GM21381 (cell line): ENCODE measurements around the gene BPIFA3.

Experiments used
- ATAC-seq: cut with Tn5 transposase; IDR thresholded peaks from one replicate; pipeline ENCODE4 v1.9.1; 2021; ENCODE audit warnings: mild to moderate bottlenecking, moderate library complexity; ENCODE audit not compliant: unreplicated experiment

The BPIFA3 gene

DNA sequence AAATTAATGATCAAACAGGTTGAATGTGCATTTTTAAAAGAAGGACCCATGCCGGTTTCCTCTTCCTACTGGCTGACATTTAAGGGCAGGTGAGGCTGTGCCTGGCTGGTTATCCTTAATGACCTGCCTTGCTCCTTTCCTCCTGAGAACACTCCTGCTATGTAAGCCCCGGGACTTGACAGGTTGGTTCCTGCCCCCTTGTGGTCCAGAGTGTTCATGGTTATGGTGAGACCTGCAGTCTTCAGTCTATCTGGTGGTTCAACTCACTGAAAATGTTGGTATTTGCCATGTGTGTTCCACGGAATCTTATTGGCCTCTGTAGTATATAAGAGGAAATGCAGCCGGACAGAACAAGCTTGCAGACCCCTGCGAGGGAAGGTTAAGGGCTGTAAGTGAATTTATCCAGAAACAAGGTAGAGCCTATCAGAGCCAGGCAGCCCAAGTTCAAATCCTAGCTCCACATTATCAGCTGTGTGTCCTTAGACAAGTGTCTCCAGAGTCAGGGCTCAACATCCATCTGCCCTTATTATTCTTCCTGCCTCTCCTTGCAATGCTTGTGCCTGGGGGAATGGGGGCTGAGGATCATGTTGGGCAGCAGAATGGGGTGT, 5.2 kb upstream of the BPIFA3 start:
- ATAC-seq, result no peak

DNA sequence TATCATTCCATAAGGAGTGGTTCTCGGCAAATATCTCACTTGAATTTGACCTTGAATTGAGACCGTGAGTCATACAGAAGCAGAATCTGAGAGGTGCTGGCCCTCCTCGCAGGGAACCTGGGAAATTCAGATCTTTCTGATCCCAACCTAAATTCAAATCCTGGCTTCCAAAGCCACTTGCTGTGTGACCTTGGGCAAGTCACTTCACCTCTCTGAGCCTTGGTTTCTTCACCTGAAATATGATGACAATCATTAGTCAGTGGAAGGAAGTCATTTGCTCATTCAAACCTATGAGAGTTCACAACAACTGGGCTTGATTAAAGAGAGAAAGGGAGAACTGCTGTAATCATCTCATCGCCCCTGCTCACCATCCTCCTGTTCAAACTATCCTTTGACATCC, 7.2 kb downstream of the BPIFA3 start:
- ATAC-seq, result no peak

DNA sequence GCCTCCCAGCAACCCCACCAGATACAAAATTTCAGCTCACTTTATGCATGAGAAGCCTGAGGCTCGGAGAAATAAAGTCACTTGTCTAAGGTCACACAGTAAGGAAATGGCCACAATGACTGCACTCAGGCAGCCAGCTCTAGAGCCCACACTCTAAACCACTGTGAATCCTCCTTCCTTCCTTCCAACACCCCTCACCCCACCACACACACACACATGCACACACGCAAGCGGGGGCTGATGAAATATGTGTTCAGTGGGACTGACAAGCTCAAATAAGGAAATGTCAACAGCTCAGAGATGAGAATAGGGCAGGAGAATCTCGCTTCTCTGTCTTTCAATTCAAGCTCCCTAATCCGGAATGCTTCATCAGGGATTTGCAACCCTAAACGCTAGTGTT, 12.7 kb downstream of the BPIFA3 start:
- no peak for ATAC-seq

DNA sequence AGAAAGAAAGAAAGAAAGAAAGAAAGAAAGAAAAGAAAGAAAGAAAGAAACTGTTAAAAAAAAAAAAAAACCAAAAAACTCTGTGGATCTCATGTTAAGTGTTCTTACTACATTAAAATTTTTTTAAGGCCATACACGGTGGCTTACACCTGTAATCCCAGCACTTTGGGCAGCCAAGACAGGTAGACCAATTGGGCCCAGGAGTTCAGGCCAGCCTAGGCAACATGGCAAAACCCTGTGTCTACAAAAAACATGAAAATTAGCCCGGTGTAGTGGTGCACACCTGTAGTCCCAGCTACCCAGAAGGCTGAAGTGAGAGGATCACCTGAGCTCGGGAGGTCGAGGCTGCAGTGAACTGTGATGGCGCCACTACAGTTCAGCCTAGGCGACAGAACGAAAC, 14.1 kb downstream of the BPIFA3 start:
- ATAC-seq, result no peak

DNA sequence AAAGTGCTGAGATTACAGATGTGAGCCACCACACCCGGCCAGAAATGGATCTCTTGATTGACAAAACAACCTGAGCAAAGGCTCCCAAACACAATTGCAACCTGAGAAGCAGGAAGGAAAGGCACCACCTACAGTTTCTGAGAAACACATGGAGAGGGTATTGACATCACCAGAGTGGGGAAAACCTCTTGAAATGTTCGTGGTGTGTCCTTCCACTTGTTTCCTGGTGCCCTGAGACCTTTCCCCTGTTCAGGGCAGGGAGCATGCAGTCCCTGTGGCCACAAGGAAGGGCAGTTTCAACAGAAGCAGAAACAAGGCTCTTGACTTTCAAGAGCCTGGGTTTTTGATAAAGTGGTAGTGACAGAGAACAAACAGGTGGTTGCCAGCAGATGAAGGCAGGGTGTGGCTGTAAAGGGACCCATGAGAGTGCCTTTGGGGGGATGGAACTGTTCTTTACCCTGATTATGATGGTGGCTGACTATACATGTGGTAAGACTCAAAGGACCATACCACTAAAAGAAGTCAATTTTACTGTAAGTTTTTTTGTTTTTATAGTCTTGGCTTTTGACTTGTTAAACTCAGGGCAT, 15.4 kb downstream of the BPIFA3 start:
- ATAC-seq, result no peak

DNA sequence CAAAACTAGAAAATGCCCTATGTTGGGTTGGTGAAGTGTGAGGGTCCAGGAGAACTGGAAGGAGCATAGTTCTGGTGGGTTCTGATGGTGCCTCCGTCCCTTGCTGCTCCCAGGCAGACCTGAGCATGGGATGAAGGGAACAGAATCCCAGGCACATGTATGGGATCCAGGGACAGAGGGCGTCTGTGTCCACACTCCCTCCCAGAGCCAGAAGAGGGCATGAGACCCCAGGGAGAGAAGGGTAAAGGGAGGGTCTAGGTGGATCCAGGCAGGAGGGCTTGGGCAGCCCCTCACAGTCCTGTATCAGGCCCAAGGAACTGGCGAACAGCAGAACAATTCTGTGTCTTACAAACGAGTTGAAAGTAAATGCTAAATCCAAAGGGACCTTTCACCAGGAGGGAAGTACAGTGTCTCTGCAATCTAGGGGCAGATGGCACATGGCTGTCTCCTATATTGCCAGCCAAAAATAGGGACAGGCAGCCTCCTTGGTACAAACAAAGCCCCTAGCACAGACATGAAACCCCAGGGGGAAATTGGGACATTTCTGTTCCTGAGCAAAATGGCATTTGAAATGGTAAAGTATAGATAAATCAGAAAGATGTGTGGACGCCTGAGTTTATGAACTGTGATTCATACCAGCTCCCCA, 16.1 kb downstream of the BPIFA3 start:
- no peak for ATAC-seq

DNA sequence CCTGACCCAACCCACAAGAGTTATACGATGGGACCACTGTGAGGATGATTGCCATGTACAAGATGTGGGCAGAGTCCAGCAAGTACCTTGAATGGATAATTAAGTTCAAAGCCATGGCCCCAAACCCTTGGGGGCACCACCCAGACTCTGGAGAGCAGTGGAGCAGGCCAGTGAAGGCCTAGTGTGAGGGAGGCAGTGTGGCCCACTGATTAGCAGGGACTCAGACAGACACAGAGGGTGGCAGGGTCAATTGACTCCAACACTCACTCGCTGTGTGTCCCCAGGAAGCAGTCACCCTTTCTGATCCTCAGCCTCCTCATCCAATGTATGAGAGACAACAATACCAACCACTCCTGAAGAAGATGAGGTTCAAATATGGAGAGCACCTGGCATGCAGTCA, 16.9 kb downstream of the BPIFA3 start:
- no peak for ATAC-seq

DNA sequence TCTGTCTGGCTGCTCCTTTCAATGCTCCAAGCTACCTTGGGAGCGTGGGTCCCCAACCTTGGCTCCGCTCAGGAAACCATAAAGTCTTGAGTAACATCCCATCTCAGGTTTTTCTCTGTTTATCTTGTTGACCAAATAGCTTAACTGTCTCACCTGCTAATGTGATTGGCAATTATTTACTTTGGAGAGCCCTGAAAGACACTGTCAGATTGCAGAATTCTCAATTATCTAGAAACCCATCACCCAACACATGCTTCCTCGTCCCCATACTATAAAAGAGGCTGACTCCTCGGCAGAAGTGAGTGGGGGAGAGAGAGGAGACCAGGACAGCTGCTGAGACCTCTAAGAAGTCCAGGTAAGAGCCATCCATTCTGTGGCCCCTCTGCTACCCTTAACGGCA, 18.5 kb downstream of the BPIFA3 start, which contains the start of gene BPIFA1:
Gene BPIFA1 (plus strand): TSS at position 301 of the 400 bp plus-strand sequence. CDS start 1,716 bp downstream, outside the sequence.
- ATAC-seq, result no peak

DNA sequence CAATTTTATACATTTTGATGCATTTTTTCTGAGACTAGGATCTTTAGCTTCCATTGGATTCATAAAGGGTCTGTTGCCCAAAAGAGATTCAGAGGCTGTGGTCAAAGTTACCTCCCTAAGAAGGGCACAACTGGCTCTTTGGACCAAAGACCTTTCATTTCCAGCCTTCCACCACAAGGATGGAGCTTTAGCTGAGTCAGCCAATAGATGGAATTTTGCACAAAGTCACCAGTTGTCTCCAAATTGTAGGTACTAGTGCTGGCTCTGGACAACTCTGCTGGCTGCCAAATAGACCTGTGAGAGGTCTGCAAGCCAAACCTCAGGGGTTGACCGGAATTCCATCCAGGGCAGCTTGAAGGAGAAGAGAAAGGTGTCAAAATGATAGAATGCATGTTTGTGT, 19.2 kb downstream of the BPIFA3 start:
- ATAC-seq, result no peak

DNA sequence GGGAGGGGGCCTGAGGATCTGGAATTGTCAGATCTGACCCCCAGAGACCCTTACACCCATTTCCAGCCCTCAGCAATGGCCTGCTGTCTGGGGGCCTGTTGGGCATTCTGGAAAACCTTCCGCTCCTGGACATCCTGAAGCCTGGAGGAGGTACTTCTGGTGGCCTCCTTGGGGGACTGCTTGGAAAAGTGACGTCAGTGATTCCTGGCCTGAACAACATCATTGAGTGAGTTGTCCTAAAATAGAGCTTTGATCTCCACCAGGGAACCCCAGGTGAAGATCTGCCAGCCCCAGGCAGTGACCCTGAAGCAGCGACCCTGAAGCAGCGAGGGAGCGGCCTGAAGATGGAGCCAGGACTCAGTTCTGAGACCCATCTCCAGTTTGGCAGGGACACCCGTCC, 20.8 kb downstream of the BPIFA3 start:
- ATAC-seq, result no peak

DNA sequence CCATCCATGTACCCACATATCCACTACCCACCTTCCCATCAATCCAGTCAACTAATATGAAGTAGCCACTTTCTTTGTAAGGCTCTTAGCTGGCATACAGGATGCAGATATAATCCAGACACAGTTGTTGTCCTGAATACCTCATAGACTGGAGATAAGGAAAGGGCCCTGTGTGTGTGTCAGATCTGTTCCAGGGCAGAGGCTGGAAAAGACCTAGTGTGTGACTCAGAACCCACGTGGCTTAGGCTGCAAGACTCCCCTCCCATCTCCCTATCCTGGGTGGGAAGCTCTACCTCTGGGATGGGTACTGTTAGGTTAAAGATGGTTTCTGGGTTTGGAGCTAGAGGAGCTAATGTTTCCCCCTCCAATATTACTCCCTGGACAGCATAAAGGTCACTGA, 22.3 kb downstream of the BPIFA3 start:
- no peak for ATAC-seq

DNA sequence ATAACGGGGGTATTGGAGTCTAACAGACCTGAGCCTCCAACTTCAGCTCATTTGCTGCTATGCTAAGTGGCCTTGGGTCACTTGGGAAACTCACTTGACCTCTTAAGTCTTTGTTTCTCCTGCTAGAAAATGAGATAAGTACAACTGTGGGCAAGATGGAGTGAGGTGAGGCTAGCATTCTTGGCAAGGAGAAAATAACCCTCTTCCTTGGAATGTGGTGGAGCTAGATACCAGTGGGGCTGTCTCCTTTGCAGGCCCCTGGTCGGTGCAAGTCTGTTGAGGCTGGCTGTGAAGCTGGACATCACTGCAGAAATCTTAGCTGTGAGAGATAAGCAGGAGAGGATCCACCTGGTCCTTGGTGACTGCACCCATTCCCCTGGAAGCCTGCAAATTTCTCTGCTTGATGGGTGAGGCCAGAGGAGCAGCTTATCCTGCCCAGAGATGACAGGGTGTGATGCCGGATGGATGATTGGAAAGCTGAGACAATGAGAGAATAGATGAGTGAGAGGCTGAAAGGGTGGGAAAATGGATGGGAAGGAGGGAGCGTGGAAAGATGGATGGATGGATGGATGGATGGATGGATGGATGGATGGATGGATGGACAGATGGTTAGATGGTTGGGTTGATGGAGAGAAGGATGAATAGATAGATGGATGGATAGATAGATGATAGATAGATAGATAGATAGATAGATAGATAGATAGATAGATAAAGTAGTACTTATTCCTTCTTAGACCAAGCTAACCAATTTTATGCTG, 23.0 kb downstream of the BPIFA3 start:
- ATAC-seq, result no peak

DNA sequence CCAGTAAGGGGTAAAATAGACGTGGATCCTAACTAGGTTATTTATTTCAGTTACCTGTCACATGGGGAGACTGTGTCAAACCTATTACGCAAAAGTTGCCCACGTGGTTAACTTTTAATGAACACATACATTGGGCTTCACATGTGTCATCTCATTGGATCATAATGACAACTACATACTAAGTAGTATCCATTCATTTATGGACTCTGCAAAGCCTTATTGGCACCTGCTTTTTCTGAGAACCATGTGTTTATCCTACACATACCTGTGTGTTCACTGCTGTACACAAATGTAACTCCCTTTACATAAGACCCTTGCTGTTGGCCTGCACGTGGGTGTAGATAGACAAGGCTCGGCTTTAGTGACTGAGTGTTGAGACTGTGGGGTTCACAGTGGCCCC, 23.8 kb downstream of the BPIFA3 start:
- ATAC-seq, result no peak

DNA sequence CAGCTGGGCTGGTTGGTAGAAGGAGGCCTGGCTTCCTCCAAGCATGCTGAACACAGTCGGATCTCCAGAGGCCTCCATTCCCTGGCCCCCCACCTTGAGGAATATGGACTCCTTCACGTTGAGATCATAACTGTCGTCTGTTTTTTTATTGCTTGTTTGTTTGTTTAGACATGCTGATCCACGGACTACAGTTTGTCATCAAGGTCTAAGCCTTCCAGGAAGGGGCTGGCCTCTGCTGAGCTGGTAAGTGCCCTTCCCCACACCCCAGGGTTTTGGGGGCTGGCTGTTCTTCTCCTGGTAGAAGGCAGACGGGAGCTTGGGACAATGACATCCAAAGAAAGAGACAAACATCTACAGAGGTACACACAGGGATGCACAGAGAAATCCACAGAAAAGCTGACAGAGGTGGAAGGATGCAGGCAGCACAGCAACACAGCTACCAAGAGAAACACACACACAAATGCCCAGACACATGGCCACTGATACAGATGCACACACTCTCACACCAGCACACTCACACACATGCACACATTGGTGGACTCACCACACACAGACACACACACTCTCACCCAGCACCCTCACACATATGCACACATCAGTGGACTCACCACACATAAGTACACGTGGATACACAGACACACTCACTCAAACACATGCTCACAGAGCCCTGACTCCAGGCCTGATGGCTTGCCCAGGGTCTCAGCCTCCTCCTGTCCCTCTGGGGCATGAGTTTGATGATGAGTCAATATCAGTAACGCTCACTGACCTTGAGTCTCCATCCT, 25.4 kb downstream of the BPIFA3 start:
- no peak for ATAC-seq

DNA sequence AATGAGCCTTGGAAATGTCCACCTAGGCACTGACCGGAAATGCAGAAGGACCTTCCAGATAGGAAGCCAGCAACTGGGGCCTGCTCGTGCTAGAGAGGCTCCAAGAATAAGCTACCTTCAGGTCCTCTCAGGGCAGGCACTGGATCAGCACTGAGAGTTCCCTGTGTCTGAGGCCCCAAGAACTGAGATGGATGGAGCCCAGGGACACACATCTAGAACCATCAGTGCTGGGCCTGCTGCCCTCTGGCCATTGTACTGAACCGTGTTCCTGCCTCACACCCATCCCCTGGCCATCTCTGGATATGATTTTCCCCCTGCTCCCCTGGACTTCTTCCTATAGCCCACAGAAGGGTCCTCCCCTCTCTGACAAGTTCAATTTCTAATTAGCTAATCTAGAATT, 28.9 kb downstream of the BPIFA3 start:
- ATAC-seq, result no peak

DNA sequence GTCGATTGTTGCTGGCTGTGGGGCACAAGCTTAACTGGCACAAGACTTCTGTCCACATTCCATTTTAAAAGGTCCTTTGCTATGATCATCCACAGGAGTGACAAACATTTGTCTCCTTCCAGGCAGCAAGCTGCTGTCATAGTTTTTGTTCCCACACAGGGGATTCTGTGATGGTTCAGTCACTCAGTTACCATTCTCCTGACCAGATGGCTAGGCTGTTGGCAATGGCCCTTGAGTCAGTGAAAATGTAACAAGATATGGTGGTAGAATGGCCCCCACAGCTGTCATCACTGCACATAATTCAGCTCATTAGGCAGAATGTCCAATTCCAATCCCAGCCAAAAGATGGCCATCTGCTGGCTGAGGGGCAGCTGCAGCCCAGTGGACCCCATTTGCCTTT, 32.3 kb downstream of the BPIFA3 start:
- ATAC-seq, result no peak

DNA sequence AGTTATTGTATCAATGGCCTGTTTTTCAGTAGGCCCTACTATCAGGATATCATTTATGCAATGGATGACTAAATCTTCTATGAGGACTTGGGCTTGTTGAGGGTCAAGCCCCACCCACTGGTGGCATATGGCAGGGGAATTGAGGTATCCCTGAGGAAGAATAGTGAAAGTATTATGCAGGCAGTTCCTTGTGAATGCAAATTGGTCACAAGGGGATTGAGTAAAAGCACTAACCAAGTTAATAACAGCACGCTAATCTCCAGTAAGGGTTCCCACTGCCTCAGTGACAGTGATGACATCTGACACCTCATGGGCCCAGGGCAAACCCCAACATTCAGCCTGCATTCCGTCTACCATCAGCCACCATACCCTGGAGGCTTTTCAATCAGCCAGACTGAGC, 33.5 kb downstream of the BPIFA3 start:
- no peak for ATAC-seq

DNA sequence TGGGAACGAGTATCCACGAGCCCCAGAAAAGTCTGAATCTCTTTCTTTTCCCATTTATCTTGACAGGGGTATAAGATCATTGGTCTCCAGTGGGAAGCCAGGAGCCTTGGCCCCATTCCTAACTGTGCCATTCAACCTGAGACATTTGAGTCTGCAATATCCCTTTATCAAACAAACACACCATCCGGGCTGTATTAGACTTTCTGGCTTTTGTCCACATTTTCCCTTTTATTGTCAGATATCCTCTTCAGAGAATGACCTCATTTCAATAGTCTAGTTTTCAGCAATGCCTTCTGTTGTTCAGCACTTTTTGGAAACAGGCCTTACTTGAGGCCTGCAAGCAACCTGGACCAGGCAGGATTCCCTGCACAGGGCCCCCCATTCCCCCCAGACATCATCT, 34.3 kb downstream of the BPIFA3 start:
- no peak for ATAC-seq

DNA sequence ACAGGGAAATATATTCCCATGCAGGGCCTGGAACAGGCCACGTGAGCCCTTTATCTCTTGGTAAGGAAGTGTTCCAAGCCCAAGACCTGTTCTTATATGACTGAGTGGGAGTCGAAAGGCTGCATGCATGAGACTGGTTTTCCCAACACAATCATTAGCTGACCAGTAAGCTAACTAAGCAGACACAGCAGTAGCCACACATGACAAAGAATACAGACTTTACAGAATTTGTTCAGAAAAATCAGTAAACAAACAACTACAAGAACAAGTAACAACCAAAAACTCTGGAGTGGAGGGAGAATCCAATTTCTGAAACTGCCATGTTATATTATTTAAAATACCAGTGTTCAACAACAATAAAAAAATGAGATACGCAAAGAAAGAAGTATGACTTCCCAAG, 35.3 kb downstream of the BPIFA3 start:
- no peak for ATAC-seq

DNA sequence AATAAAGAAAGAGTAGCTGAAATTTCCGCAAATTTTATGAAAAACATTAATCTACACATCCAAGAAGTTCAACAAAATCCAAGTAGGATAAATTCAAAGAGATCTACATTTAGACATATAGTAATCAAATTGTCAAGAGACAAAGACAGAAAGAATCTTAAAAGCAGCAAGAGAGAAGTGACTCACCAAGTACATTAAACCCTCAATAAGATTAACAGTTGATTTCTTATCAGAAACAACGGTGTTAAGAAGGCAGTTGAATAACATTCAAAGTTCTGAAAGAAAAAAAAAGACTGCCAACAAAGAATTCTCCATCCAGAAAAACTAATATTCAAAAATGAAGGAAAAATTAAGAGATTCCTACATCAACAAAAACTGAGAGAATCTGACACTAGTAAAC, 37.9 kb downstream of the BPIFA3 start:
- ATAC-seq, result no peak

DNA sequence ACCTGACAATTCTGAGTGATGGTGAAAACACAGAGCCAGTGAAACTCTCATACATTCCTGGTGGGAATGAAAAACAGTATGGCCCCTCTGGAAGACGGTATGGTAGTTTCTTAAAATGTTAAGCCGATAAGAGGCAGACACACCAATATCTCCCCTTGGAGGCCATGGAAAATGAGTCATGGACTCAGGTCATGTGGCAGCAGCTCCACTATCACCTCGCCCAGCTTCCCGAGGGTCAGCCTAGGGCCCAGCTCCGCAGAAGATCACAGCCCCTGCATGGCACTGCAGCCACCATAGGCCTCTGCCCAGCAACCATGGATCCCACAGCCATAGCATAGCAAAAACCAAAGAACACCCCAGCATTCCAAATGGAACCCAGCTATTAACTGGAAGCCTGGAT, 40.1 kb downstream of the BPIFA3 start:
- ATAC-seq, result no peak
